Loucy (cell line): ENCODE data around the gene CRYGA.

ENCODE experiments used
- H2AFZ ChIP-seq: fragments of 200-600 bp; sonication (generic); 2 replicates; pipeline ENCODE4 v1.6.0; 2016; ENCODE audit warnings: antibody characterized with exemption, mild to moderate bottlenecking, low read length, moderate library complexity
- H3F3A ChIP-seq: fragments of 200-600 bp; 2 replicates; pipeline ENCODE4 v1.6.0; 2016; ENCODE audit warnings: antibody characterized with exemption, low read depth, mild to moderate bottlenecking
- H3K27me3 ChIP-seq: fragments of 200-600 bp; sonication (generic); 2 replicates; pipeline ENCODE4 v1.6.1; 2014; ENCODE audit warnings: low read length, mild to moderate bottlenecking; ENCODE audit not compliant: insufficient read depth, poor library complexity, severe bottlenecking
- H3K36me3 ChIP-seq: fragments of 200-600 bp; sonication (generic); 2 replicates; pipeline ENCODE4 v1.6.1; 2016; ENCODE audit warnings: low read length; ENCODE audit not compliant: insufficient read depth
- H3K4me1 ChIP-seq: fragments of 200-600 bp; sonication (generic); 2 replicates; pipeline ENCODE4 v1.5.1; 2014; ENCODE audit warnings: low read length, mild to moderate bottlenecking; ENCODE audit not compliant: insufficient read depth, poor library complexity, severe bottlenecking
- H3K4me2 ChIP-seq: fragments of 200-600 bp; sonication (generic); 2 replicates; pipeline ENCODE4 v1.6.0; 2014; ENCODE audit warnings: antibody characterized with exemption, low read length, low read depth, mild to moderate bottlenecking; ENCODE audit not compliant: poor library complexity, severe bottlenecking
- H3K4me3 ChIP-seq: fragments of 200-600 bp; sonication (generic); 2 replicates; pipeline ENCODE4 v1.5.1; 2014; ENCODE audit warnings: low read length, mild to moderate bottlenecking, mixed read lengths; ENCODE audit not compliant: poor library complexity, severe bottlenecking
- H3K79me2 ChIP-seq: fragments of 200-600 bp; sonication (generic); 2 replicates; pipeline ENCODE4 v1.6.1; 2014; ENCODE audit warnings: low read length; ENCODE audit not compliant: insufficient read depth
- H3K9ac ChIP-seq: fragments of 200-600 bp; sonication (generic); 2 replicates; pipeline ENCODE4 v1.6.0; 2014; ENCODE audit warnings: mild to moderate bottlenecking, low read depth, low read length, moderate library complexity; ENCODE audit not compliant: poor library complexity, severe bottlenecking
- H3K9me2 ChIP-seq: fragments of 200-600 bp; sonication (generic); replicated peaks from 2 replicates; pipeline ENCODE4 v1.6.1; 2016; ENCODE audit warnings: low read depth, low read length, mixed read lengths
- H3K9me3 ChIP-seq: fragments of 200-600 bp; sonication (generic); 2 replicates; pipeline ENCODE4 v1.6.1; 2014; ENCODE audit warnings: mild to moderate bottlenecking, antibody characterized with exemption, low read length, low read depth; ENCODE audit not compliant: insufficient read depth
- H4K20me1 ChIP-seq: fragments of 200-600 bp; sonication (generic); 2 replicates; pipeline ENCODE4 v1.6.0; 2014; ENCODE audit warnings: antibody characterized with exemption, low read length, mild to moderate bottlenecking; ENCODE audit not compliant: insufficient read depth, poor library complexity, severe bottlenecking
- CTCF ChIP-seq: fragments of 200-600 bp; sonication (generic); conservative IDR thresholded peaks from 2 replicates; pipeline ENCODE4 v1.5.1; 2014; ENCODE audit warnings: mild to moderate bottlenecking, antibody characterized with exemption, low read length
- EZH2phosphoT487 ChIP-seq: fragments of 200-600 bp; IDR thresholded peaks from 2 replicates; pipeline ENCODE4 v1.6.1; 2018; ENCODE audit warnings: antibody characterized with exemption, mild to moderate bottlenecking, moderate library complexity, borderline replicate concordance

CRYGA gene

GRCh38 chr2:208146006-208146405, 17.4 kb downstream of the CRYGA start, which contains the start of gene CRYGB:
CRYGB (minus strand) TSS chr2:208146158; CDS start chr2:208146120, 38 bp downstream.
- Histone ChIP-seq H2AFZ (no peak within 1 kb of the TSS), H3K4me3 (no peak within 1 kb of the TSS), H3K79me2 (no peaks in the 10 kb centered on the region), H3K9me2 (no peaks in the 10 kb centered on the region), H3K9ac (no peak within 1 kb of the TSS), H3K4me2 (no peak within 1 kb of the TSS), H3K4me1 (no peaks in the 10 kb centered on the region), H3K36me3 (no peaks in the 10 kb centered on the region), H4K20me1 (no peaks in the 10 kb centered on the region), H3K9me3 (no peaks in the 10 kb centered on the region), H3K27me3 (no peaks in the 10 kb centered on the region), H3F3A (no peaks in the 10 kb centered on the region)
- TF ChIP-seq EZH2phosphoT487 (no peak), CTCF (no peak)

- Histone ChIP-seq H3K4me1 (no peaks in the 10 kb centered on the region), H3K79me2 (no peaks in the 10 kb centered on the region), H3K27me3 (no peaks in the 10 kb centered on the region), H3K9me3 (no peaks in the 10 kb centered on the region), H3K9me2 (no peaks in the 10 kb centered on the region), H3K4me3 (no peak overlapping the region), H3K4me2 (no peak overlapping the region), H3F3A (no peaks in the 10 kb centered on the region), H3K36me3 (no peaks in the 10 kb centered on the region), H4K20me1 (no peaks in the 10 kb centered on the region), H2AFZ (0 out of 2 replicates have a peak overlapping the region, but pooled peaks have one; percentile 5), H3K9ac (no peak overlapping the region)
- TF ChIP-seq EZH2phosphoT487: no peak
- TF ChIP-seq CTCF: no peak
Observed at GRCh38 chr2:208142925-208143799, 20.2 kb downstream of the CRYGA start.

GRCh38 chr2:208142240-208142924, 21.0 kb downstream of the CRYGA start:
- Histone ChIP-seq H3K4me1 (peaks cover 3% of the 10 kb centered on the region), H3K79me2 (no peaks in the 10 kb centered on the region), H3K9ac (no peak overlapping the region), H3K27me3 (no peaks in the 10 kb centered on the region), H4K20me1 (no peaks in the 10 kb centered on the region), H3K4me3 (no peak overlapping the region), H3K9me2 (no peaks in the 10 kb centered on the region), H2AFZ (0 out of 2 replicates have a peak overlapping the region, but pooled peaks have one; percentile 5), H3F3A (no peaks in the 10 kb centered on the region), H3K36me3 (no peaks in the 10 kb centered on the region), H3K4me2 (no peak overlapping the region), H3K9me3 (no peaks in the 10 kb centered on the region)
- TF ChIP-seq CTCF: no peak
- no peak for TF ChIP-seq EZH2phosphoT487
